ENCODE data around the gene BTBD9.

DNA sequence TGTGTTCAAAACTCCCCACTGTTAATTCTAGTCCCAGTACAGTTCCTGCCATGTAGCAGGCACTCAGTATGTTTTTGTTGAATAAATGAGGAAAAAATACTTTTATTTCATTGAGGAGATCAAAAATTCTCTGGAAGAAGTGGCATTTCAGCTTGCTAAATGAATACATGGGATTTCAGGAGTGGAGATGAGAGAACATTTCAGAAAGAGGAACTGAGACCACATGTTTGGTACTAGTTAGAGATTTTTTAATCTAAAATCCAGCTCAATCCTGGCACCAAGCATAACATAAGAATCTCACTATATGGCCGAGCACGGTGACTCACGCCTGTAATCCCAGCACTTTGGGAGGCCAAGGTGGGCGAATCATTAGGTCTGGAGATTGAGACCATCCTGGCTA, 75.4 kb downstream of the BTBD9 start:
- TF ChIP-seq CTCF (IDR thresholded peaks at IDR 0.05) (no peak), EZH2 (IDR thresholded peaks at IDR 0.05; ENCODE audit: borderline replicate concordance, insufficient read depth, low read depth, low read length, poor library complexity, severe bottlenecking) (no peak)

Data from B cell (primary cell).